DMS53 (cell line): ENCODE data around the gene ARHGEF17.

Experiments
- DNase-seq: peaks from one replicate; lab custom pipeline; 2025; lab: John Stamatoyannopoulos, UW

ARHGEF17 gene

GRCh38 chr11:73293356-73293936, 14.6 kb upstream of the ARHGEF17 start:
- no peak for DNase-seq

DNA sequence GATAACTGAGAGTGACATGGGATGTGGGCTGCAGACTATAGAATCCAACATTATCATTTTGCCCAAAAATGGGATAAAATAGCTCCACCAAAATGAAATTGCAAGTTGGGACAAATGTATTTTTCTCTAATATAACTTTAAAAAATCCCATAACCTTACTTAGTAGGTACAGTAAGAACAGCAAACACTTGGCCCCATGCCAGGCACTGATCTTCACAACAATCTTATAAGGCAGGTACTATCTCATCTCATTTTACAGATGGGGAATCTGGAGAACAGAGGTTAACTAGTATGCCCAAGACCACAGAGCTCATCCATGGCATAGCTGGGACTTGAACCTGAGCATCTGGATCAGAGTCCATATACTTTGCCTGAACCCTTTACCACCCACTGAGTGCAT, 13.5 kb upstream of the ARHGEF17 start:
- no peak for DNase-seq

DNA sequence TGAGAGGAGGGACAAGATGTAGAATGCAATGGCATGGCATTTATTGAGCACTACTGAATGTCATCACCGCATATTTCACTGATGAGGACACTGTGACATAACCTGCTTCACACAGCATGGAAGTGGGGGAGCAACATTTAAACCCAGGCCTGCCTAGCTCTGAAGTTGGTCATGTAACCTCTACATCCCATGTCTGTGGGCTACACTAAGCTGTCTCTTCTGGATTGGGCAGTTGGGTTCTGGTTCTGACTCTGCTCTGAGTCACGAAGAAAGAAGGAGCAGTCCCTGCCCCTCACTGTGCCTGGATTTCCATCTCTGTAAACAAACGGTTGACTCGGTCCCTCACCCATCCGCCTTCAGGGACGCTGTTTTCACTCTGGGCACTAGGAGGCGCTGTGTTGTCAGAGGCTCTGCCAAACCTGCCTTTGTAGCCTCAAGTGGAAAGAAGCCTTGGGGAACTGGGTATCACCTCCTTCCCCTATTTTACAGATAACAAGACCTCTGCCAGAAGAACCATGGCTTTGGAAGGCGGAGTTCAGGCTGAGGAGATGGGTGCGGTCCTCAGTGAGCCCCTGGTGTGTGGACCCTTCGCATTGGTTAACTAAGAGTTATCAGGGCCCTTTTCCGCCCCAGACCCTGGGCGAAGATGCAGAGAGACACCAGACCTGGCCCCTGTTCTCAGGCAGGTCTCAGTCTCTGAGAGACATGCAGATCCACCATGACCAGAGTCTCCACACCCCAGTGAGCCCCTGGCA, 12.7 kb upstream of the ARHGEF17 start:
- DNase-seq = peak; percentile 84

GRCh38 chr11:73295996-73296318, 12.1 kb upstream of the ARHGEF17 start:
- no peak for DNase-seq

DNA sequence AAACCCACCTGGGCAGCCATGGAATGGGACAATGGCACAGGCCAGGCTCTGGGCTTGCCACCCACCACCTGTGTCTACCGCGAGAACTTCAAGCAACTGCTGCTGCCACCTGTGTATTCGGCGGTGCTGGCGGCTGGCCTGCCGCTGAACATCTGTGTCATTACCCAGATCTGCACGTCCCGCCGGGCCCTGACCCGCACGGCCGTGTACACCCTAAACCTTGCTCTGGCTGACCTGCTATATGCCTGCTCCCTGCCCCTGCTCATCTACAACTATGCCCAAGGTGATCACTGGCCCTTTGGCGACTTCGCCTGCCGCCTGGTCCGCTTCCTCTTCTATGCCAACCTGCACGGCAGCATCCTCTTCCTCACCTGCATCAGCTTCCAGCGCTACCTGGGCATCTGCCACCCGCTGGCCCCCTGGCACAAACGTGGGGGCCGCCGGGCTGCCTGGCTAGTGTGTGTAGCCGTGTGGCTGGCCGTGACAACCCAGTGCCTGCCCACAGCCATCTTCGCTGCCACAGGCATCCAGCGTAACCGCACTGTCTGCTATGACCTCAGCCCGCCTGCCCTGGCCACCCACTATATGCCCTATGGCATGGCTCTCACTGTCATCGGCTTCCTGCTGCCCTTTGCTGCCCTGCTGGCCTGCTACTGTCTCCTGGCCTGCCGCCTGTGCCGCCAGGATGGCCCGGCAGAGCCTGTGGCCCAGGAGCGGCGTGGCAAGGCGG, 11.4 kb upstream of the ARHGEF17 start:
- DNase-seq = no peak

GRCh38 chr11:73297231-73297590, 10.9 kb upstream of the ARHGEF17 start:
- no peak for DNase-seq

- DNase-seq = no peak
These were observed 10.4 kb upstream of the ARHGEF17 start for GRCh38 chr11:73297702-73298101.

- DNase-seq = no peak
These were observed 9.8 kb upstream of the ARHGEF17 start for GRCh38 chr11:73298233-73298632.

- no peak for DNase-seq
These were observed 8.3 kb upstream of the ARHGEF17 start for GRCh38 chr11:73299751-73300150.

DNA sequence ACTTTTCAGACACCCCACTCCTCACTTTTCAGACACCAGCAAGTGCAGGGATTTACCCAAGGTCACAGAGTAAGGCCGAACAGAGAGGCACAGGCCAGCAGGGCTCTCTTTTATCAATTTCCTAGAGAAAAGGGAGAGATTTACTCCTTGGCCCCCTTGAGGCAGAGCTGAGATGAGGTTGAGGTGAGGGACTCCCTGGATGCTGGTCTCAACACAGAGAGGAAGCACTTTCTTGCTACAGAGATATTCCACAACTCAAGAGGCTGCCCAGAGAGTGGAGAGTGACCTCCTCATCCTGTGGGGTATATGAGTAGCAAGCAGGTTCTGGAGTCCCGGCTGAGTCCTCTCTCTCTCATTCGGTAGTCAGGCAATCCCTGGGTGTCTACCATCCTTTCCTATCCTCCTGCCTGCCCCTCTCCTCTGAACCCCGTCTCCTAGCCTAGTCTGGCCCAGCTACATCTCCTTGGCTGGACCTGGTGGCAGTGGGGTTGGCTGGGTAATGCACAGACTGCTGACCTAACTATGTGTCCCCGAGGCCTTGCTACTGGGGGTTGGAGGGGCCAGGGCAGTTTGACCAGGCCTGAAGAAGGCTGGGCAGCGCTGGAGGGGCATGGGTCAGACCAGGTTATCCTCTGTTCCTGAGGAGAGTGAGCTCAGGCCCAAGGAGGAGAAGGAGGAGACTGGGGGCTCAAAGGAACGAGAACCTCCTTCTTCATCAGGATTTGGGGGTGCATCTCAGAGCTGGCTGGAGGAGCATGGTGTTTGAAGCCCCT, 1.8 kb upstream of the ARHGEF17 start:
- no peak for DNase-seq

DNA sequence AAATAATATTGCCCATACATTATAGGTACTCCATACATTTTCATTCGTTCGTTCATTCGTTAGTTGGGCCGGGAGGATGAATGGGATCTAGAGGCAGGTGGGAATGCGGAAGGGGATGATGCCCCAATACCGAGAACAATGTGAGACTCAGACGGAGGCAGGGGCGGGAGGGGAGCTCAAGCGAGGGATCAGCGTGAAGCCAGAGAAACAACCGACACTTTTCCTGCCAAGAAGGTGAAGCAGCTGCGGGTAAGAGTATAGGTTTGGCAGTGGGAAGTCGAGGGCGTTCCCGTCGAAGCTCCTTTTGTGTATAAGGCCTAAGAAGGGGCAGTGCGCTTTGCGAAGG, 1.1 kb upstream of the ARHGEF17 start:
- DNase-seq = no peak

GRCh38 chr11:73307323-73308002, 613 bp upstream of the ARHGEF17 start:
- DNase-seq = peak; percentile 100

DNA sequence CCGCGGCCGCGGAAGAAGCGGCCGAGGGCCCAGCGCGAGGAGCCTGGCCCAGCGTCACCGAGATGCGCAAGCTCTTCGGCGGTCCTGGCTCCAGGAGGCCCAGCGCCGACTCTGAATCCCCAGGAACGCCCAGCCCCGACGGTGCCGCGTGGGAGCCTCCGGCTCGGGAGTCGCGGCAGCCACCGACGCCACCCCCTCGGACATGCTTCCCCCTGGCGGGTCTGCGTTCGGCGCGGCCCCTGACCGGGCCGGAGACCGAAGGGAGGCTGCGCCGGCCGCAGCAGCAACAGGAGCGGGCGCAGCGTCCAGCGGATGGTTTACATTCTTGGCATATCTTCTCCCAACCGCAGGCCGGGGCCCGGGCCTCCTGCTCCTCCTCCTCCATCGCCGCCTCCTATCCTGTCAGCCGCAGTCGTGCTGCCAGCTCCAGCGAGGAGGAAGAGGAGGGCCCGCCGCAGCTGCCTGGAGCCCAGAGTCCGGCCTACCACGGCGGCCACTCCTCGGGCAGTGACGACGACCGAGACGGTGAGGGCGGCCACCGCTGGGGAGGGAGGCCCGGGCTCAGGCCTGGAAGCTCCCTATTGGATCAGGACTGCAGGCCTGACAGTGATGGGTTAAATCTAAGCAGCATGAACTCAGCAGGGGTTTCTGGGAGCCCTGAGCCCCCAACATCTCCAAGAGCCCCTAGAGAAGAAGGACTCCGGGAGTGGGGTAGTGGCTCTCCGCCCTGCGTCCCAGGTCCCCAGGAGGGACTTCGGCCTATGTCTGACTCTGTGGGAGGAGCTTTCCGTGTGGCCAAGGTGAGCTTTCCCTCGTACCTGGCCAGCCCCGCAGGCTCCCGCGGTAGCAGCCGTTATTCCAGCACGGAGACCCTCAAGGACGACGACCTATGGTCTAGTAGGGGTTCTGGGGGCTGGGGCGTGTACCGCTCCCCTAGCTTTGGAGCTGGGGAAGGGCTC, 1.2 kb downstream of the ARHGEF17 start:
- DNase-seq = peak; percentile 89

GRCh38 chr11:73310076-73310475, 2.0 kb downstream of the ARHGEF17 start:
- DNase-seq = peak; percentile 49

DNA sequence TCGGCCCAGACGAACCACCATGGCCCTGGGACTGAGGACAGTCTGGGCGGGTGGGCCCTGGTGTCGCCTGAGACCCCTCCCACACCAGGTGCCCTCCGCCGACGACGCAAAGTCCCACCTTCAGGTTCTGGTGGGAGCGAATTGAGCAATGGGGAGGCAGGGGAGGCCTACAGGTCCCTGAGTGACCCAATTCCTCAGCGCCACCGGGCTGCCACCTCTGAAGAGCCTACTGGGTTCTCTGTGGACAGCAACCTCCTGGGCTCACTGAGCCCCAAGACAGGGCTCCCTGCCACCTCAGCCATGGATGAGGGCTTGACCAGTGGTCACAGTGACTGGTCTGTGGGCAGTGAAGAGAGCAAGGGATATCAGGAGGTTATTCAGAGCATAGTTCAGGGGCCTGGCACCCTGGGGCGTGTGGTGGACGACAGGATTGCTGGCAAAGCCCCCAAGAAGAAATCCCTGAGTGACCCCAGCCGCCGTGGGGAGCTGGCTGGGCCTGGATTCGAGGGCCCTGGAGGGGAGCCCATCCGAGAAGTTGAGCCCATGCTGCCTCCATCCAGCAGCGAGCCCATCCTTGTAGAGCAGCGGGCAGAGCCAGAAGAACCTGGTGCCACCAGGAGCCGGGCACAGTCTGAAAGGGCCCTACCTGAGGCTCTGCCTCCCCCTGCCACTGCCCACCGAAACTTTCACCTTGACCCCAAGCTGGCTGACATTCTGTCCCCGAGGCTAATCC, 2.8 kb downstream of the ARHGEF17 start:
- no peak for DNase-seq

GRCh38 chr11:73311394-73311869, 3.4 kb downstream of the ARHGEF17 start:
- DNase-seq = no peak

GRCh38 chr11:73312036-73312435, 4.0 kb downstream of the ARHGEF17 start:
- no peak for DNase-seq

DNA sequence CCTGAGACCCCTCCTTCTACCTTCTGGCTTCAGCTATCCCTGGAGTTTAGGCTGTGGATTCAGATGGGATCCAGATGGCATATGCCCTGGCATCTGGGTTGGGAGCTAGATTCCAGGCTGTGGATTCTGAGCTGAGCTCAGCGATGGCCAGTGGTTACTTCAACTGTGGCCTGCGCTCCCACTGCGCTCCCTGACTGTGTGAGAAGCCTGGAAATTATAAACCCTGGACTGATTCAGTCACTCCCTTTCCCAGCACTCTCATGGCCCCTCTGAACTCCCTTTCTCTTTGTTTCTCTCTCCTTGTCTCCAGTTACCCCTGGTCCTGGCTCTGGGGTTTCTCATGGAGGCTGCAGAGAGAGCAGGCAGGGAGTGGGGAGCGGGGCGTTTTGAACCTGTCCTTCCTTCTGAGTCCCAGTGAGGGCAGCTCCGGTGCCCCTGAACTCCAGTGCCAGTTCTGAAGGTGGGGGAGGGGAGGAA, 4.8 kb downstream of the ARHGEF17 start:
- DNase-seq = no peak

DNA sequence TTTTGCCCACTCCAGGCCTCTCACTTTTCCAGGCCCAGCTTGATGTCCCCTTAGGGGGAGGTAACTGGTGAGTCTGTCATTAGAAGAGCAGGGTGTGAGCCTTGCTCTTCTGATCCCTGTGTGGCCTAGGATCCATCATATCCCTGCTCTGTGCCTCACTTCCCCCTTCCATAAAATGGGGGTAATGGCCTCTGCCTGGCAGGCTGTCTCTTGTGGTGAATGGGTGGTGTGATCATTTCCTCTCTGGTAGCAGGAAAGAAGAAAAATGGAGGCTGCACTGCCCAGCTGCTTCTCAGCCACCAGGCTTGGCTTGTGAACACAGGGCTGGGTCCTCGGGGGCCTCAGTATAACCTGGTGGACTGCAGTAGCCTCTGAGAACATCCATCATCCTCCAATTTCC, 5.6 kb downstream of the ARHGEF17 start:
- no peak for DNase-seq
